Activated effector memory CD4-positive, alpha-beta T cell treated with Interleukin-2 at 50 U/mL for 16 hours (primary cell): ENCODE results near the gene GLI3.
"Not testable (repeated sequence)": the region's sequence is repeated elsewhere in the genome, so short reads cannot be mapped to it uniquely, and the experiment has no call there.

Source experiments
- DNase-seq: peaks from one replicate; pipeline ENCODE4 v3.0.0-alpha.2; 2020

Gene GLI3

GRCh38 chr7:42210333-42210732 is 26.7 kb downstream of the GLI3 start:
- no peak for DNase-seq

DNA sequence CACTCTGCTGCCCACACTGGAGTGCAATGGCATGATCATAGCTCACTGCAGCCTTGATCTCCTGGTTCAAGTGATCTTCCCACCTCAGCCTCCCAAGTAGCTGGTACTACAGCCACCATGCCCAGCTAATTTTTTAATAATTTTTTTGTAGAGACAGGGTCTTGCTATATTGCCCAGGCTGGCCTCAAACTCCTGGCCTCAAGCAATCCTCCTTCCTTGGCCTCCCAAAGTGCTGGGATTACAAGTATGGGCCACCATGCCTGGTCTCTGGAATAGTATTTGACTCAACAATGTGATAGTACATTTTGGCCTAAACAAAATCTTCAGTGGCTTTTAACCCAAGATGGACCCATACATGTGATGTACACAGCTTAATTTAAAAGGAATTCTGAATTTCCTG is 27.9 kb downstream of the GLI3 start:
- DNase-seq: not testable (repeated sequence)

DNA sequence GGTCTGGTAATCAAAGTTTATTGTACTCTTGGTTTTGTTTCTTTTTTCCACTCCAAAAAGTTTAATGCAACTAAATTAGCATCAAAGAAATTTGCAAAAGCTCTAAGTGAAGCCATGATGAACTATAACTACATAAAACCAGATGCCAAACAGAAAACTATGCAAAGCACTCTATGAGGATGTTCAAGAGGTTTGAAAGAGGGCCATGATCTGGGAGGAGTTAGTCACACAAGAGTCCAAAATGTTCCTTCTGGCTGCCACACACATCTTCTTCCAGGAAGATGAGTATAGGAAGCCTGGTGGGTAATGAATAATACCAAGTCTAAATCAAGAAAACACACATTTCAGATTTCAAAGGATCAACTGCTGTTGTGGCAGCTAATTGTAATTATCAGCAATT is 28.4 kb downstream of the GLI3 start:
- DNase-seq: no peak

DNA sequence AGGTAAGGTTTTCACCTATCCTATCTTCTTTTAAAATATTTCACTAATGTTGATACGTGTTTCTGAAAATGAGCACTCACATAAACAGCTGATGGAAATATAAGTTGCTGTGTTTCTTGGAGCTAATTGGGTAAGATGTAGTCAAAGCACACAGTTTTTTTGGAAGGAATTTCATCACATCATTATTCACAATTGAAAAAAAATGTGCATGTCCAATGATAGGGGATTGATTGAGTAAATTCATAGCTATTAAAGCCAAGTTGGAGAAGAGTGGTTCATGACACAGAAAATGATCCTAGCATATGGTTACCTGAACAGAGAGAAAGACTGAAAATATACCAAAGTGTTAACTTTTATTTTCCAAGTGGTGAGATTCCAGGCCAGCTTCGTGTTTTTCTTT is 29.6 kb downstream of the GLI3 start:
- DNase-seq: no peak

- DNase-seq: no peak
Observed at GRCh38 chr7:42203336-42203735, 33.7 kb downstream of the GLI3 start.

DNA sequence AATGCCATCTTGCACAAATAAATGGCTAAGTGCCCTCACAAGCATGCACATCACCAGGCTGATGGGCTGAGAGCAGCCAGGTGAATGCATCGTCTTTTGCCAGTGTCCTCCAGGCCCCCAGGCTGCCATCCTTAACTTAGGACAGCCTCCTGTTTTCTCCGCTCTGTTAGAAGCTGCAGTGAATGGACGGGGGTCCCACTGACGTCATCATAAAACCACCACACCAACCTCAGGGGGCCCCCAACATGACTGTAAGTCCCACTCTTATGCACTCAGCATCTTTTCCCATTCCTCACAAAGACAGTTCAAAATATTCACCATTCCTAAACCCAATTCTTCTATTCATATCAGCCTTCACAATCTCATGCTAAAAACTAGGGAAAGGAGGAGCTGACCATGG is 34.4 kb downstream of the GLI3 start:
- DNase-seq: no peak

GRCh38 chr7:42198974-42199668 is 37.9 kb downstream of the GLI3 start:
- DNase-seq: no peak

GRCh38 chr7:42198296-42198695 is 38.7 kb downstream of the GLI3 start:
- no peak for DNase-seq

DNA sequence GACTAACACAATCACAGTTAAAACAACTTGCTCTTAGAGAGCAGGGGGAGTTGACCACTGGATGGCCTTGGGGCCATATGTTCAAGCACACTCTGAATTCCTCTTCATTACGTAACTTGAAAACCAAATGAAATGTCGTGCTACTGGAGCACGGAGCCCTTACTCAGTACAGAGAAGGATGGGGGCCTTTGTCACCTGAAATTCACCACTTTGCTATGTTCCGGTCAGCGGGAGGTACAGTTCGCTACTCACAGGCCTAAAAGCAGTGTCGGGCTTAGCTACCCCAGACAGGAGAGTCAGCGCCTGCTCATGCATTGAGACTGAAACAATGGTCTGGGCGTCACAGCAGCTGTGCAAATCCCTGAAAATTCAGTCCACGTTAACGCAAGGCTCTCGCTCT is 39.6 kb downstream of the GLI3 start:
- DNase-seq: no peak

- no peak for DNase-seq
Observed at GRCh38 chr7:42194238-42194637, 42.8 kb downstream of the GLI3 start.

DNA sequence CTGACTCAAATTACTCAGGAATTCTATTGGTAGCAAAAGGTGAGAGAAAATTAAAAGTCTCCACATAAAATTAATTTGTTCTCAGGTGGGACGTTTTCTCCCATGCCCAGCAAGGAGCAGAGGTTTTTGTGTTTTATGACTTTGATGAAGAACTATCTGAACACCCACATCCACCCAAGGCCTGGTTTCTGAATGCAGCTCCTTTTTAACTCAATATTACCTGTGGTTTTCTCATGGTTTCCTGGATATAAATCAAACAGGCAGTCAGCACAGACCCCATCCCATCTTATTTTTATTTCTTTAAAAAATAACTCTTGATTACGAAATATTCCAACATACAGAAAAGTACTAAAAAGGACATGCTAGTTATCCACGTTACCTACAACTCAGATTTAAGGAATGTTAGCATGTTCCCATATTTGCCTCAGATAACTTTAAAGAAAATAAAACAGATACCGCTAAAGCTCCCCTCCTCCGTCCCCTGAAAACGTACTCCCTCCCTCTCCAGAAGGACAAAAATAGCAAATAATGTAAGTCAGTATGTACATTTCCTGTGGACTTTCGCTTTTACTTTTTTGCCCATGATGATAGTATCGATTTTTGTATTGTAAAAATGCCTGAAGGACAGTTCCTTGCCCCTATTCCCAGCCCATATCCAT is 43.4 kb downstream of the GLI3 start:
- DNase-seq: no peak

DNA sequence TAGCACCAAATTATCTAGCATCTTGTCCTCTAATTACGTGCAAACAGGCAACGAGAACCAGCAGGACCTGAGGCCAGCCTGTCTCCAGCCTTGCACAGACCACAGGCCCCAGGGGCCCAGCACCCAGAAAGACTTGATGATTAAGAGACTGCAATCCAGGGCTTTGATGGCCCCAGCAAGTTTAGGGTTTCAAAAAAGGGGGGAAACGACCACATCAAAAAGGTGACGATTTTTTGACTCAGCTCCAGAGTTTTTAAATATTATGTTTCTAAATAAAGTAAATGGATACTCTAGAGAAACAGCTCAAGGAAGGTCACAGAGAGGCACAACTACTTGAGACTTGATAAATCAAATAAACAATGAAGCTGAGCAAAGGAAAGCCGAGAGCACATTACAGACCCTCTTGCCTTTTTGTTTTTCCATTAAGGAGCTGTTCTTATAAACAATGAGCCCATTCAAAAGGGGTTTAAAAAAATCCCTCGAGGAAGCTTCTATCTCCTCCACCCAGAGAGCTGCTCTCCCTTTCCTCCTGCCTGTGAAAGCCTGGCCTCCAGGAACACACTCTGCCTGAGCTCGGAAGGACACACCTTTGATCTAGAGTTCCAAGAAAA is 44.1 kb downstream of the GLI3 start:
- no peak for DNase-seq

DNA sequence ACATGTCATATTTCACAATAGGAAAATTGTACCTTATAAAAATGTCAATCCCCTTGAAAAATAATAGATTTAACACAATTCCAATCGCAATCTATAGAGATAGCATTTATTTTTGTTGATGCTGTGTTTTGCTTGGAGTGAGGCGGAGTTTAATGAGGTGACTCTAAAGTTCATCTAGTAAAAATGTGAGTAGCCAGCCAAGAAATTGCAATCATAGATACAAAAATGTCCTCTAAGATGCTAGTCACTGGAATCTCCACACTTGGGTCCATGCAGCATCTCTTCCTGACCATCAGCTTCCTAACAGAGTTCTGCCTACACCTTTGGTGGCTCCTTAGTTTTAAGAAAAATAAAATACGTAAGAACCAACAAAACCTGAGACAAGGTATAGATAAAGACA is 44.9 kb downstream of the GLI3 start:
- no peak for DNase-seq

DNA sequence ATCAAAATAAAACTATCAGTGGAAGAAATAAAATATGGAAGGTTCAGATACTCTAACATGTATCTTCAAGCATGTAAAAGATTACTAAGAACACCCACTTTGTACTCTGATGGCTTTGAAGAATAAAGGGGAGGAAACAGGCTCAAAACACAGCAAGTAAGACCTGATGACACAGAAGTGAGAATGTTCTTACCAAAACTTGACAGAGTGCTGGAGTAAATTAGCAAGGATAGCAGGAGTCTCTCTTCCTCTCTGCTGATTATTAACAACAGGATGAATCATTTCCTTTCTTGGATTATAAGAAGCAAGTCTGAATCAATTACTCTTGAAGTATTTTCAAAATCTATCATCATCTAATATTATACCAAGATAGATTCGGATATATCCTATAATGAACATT is 47.5 kb downstream of the GLI3 start:
- no peak for DNase-seq

- no peak for DNase-seq
Observed at GRCh38 chr7:42186151-42186550, 50.9 kb downstream of the GLI3 start.

- DNase-seq: no peak
Observed at GRCh38 chr7:42185726-42186125, 51.3 kb downstream of the GLI3 start.

DNA sequence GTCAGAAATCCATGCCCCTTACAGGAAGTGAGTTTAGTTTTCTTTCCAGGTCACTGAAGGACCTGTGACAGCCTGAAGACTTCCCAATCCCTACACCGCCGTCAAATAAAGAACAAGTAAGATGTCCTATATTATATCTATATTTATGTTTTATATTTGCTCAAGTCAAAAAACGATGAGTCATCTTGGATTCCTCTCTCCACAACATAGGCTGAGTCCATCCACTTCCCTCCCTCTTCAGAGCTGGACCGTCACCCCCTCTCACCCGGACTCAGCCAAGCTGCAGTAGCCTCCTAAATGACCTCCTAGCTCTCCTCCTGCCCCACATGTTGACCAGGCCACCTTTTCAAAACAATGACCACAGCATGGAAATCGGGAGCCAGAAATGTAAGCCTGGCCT is 53.5 kb downstream of the GLI3 start:
- no peak for DNase-seq

DNA sequence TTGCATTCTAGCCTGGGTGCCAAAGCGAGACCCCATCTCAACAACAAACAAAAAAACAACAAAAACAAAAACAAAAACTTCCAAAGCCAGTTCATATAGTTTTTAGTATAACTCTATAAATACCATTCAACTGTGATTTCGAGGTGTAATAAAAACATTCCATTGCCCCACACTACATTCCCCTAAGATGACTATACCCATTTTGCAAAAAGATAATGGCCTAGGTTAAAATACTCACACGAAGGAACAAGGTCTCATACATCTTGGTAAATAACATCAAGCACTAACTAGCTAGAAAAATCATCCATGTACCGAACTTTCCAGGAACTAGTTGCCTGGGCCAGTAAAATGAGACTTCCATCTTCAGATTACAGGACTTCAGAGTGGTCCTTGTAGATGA is 55.4 kb downstream of the GLI3 start:
- DNase-seq: no peak

GRCh38 chr7:42180806-42181205 is 56.2 kb downstream of the GLI3 start:
- no peak for DNase-seq

DNA sequence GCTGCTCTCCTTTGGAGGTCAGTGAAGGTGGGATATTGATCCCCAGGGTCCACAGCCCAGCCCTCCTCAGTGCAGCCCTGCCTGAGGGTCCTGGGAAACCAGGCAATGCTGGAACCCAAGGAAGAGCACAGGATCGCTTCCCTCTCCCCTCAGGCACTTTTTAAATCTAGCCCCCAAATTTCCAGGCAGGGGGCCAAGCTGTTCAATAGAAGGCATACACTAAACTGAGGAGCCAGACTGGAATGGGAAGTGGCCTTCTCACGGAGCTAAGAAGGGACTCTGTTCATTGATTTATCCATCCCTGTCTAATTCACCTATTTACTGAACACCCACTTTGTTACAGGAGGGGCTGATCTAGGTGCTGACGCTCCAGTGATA is 60.3 kb downstream of the GLI3 start:
- no peak for DNase-seq

- DNase-seq: no peak
Observed at GRCh38 chr7:42175834-42176723, 60.9 kb downstream of the GLI3 start.

DNA sequence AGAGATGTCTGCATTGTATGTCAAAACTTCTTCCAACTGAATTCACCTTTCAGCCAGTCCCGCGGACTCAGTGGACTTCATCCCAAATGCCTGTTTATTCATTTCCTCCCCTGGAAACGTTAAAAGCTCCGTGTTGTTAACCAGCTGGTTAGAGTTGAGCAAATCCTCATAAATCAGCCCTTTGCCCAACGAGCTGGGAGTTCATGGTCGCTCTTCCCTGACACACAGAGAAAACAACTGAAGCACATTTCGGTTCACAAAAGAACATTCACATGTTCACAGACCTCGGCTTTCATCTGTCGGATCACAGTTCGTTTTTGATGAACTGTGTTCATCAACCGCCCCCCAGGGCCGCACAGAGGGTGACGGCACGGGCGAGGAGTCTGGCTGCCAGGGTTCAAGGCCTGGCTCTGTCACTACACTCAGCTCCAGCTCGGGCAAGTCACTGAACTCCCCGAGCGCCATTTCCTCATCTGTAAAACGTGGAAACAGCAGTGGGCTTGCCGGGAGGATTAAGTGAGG is 62.6 kb downstream of the GLI3 start:
- no peak for DNase-seq

GRCh38 chr7:42170724-42171123 is 66.3 kb downstream of the GLI3 start:
- DNase-seq: no peak
